HL-60/S4 treated with phorbol 12-myristate 13-acetate at 8.2 ng/mL for 4 days and 3 days (cell line): Measurements from ENCODE around the gene CADPS2.

ENCODE experiments used
- in situ Hi-C: fragments of 300-500 bp; cut with MboI; formaldehyde crosslinking; loops from 2 replicates; pipeline ENCODE4 v1.15.0; 2022; ENCODE audit warnings: low sequenced_read_pairs

Gene CADPS2

DNA sequence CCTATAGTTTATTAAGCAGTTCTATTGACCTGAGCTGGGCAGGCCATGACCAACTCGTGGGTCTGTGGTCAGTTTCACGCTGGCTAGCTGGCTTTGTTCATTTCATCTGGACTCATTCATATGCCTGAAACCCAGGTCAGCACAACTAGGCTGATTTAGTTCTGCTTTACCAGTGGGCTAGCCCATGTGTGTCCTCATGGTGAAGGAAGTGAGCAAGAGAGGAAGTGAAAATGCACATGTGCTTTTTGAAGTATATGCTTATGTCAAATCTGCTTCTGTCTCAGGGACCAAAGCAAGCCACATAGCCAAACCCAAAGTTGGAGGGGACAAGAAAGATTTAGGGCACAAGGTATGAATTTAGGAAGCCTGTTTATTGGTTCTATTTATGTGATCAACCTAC is 341.8 kb downstream of the CADPS2 start:
- in situ Hi-C loops: no loop called here

DNA sequence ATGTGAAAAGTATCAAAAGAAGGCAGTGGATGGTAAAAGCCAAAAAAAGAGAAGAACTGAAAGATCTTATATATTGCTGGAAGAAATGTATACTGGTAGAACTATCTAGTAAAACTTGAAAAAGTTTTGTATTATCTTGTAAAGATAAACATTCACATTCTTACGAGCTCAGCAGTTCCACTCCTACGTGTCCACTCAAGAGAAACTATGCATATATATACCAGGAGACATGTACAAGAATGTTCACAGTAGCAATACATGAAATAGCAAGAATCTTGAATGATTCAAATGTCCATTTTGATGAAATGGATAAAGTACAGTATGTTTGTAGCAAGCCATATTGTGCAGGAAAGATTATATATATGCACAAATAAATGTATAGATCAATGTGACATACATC is 342.4 kb downstream of the CADPS2 start:
- in situ Hi-C loops: no loop called here

DNA sequence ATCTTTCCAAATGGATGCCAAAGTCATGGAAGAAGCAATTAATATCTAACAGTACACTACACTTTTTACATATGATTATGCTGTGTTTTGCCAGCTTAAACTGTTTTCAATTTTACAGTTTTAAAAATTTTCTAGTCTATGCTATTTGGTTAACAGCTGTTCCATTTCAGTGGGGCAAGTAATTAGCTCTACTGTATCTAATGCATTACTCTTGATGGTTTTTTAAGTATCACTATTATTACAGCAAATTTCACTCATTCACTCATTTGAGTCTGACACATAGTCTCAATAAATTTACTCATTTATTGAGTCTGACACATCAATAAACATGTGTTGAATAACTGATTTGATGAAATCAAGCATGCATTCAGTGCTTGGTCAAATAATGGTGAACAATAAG is 343.1 kb downstream of the CADPS2 start:
- in situ Hi-C loops: no loop called here

DNA sequence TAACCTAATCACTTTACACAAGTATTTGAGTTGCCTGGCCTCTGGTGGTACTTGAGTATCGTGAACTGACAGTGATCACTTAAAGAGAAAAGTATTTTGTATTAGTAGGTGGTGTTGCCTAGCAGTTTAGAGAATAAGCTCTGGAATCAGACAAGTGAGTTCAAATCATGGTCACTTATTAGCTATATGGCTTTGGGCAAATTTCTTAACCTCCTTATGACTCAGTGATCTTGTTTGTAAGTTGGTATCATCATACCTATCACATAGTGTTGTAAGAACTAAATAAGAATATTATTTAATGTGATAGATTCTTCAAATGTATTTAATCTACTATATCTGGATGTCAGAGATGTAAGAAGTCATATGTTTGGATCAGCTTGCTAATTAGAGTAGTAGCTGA is 351.2 kb downstream of the CADPS2 start:
- in situ Hi-C loops: no loop called here

DNA sequence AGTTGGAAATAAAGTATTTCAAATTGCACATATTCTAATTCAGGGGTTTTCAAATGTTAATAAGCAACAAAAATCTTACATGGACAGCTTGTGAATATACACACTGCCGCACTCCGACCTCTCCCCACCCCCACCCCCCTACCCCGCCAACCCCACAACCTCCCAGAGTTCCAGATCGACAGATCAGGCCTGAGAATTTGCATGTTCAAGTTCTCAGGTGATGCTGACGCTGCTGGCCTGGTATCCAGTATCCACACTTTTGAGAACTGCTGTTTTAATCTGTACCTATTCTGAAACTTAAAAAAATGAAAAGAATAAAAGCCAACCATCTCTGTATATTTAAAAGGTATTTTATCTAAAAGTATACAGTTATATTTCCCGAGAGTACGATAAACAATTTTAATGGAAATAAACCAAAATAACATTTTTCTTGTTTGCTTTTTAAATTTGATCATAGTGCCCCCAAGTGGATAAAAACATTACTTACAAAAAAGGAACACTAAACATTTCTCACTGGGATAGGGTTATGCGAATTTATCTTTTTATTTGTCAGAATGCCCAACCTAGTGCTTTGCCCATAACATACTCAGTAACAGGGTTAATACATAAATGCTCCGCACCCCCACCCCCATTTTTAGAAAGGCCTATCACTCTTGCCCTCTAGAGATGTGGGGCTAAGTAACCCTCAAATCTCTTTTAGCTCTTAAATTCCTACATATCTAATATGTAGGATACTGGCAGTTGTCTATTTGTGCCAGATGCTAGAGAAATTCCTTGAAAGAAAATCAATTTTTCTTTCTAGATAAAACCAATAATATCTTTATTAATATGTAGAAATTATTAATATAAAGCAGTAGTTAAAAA is 353.6 kb downstream of the CADPS2 start:
- in situ Hi-C loops: no loop called here

DNA sequence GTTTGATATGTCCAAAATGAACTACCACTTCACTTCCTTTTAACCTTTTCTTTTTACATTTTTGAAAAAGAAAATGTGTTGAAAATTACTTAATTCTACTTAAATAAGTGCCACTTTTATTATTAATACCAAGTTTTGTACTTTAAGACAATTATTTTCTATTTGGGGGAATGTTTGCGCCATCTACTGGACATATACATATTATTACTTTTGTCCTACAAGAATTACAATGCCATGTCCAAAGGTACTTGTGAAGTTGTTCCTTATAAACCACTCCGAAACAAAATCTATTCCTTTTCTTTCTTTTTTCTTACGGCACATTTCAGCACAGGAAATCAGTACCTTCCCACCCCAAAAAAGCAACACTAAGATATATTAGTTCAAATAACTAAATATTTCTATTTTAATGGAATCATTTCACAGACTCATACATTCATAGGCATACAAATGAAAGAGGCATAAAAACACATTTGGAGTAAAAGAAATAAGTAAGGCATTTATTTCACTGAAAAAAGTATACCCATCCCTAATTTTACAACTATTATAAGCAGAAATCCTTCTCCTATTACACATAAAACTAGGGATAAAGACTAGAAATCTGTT is 357.3 kb downstream of the CADPS2 start:
- in situ Hi-C loops: no loop called here

DNA sequence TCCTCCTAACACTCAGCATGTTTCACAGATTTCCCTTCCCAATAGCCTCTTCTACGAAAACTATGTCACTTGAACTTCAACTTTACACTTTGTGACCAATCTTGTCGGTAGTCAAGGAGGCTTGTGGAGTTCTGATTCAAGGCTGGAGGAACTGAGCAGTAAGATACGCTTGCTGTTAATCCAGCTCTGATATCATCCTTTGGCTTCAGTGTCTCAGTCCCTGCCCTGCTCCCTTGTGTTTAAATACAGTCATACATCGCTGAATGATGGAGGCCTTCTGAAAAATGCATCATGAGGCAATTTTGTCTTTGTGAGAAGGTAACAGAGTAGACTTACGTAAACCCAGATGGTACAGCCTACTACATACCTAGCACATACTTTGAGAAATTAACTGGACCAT is 360.9 kb downstream of the CADPS2 start:
- in situ Hi-C loops: no loop called here

DNA sequence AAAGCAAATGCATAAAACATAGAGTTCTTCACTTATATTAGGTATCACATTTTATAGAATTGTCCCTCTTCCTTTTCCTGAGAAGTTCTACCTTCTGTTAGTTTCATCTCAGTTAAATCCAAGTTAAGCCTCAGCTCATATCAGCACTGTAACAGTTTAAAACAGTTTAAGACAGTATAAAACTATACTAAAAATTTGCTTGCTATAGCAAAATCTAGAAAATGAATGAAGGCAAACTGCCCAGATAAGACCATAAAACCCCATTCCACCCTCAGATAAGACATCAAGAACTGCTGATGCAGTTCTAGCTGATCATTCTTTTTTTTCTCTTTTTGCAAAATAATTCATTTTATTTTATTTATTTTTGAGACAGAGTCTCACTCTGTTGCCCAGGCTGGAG is 364.5 kb downstream of the CADPS2 start:
- in situ Hi-C loops: no loop called here

DNA sequence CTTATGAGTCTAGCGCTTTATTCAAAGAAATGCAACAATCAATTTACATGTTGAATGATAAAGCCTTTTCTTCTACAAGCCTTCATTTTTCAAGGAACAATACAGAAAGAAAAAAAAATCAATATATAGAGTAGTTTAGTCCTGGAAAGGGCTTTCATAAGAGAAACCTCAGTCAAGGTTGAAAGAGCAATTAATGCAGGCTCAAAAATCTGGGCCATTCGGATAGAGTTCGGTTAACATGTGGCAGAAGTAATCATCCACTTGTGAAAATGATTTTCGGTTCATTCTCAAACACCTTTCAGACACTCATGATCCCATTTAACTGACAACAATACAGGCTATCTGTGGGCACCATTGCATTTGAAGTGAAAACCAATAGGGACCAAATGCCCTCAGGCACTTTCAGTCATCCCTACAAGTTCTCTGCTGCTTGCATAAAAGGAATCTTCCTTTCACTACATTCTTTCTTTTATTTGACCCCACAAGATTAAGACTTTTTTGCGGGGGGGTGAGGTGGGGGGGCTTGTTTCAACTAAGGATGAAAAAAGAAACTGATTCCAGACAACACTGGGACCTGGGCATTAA is 365.2 kb downstream of the CADPS2 start:
- in situ Hi-C loops: no loop called here

DNA sequence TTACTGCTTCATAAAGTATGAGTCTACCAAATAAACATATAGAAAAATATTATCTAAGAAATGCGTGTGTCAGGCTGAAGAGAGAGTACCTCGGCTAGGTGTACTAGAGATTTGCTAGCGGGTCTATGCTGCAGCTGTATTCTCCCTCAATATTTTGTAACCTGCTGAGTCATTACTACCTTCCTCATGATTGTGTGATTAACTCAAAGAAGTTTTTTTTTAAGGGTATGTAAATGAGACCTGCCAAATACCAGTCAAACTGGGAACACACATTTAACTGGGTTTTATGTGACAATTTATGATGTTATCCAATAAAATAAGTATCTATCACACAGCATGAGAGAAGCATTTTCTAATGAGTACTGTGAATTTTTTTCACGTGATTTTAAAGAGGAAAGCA is 367.8 kb downstream of the CADPS2 start:
- in situ Hi-C loops: no loop called here

DNA sequence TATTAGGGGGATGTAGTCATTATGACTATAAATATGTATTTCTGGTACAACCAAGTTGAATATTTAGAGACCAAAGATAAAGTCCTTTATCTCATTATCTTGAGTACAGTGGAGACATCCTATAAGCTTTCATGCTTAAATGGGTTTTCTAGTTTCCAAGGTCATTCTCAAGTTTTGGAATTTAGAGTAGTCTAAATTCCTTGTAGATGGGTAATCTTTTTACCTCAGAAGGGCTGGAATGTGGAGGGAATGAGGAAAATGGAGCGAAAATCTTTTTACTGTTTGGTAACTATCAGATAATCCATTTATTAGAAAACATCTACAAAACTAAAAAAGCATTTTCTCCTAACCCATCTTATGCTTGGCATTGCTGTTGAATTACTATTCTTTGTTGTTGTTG is 368.7 kb downstream of the CADPS2 start:
- in situ Hi-C loops: no loop called here

DNA sequence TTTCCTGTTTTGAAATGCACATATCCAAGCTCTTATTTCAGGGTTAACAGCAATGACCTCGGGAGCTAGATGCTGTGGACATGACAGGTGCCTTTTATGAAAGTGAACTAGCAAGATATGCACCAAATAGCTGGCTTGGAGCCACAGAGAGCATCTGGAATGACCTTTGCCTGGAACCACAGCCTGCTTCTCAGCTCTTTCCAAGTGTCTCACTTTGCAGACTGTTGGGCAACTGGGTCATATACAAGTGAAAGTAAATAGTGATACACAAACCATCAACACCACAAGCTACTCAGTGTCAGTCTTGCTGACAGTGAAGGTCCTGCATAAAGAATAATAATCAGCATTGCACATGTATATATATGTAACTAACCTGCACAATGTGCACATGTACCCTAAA is 370.9 kb downstream of the CADPS2 start:
- in situ Hi-C loops: no loop called here

DNA sequence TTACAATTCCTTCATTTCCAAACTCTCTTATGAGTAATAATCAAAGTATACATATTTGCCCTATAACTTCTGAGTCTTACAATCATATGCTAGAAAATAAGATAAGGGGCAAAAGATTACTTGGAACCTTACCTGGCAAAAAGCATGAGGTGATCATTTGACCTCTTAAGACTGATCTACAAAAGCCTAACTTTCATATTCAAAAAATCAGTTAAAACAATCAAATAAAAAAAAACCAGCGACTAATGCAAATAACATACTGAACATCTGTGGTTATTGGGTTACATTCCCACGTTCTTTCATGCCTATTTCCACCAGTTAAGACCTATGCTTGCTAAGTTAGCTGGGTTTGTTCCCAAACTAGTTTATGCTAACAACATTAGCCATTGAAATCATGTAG is 375.0 kb downstream of the CADPS2 start:
- in situ Hi-C loops: no loop called here

DNA sequence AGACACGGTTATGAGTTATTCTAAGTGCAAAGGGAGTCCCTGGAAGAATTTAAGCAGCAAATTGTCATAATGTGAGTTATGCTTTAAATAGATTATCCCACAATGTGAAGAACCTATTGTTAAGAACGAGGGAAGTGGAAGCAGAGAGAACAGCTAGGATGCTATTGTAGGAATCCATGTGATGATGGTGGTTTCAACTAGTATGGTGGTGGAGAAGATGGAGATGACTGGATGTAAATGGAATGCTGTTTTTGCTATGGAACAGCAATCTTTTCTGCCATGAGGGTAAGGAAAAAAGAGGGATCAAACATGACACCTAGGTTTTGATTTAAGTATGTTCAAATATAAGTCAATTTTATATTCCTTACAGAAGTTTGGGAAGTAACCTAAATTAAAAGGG is 378.7 kb downstream of the CADPS2 start:
- in situ Hi-C loops: no loop called here

DNA sequence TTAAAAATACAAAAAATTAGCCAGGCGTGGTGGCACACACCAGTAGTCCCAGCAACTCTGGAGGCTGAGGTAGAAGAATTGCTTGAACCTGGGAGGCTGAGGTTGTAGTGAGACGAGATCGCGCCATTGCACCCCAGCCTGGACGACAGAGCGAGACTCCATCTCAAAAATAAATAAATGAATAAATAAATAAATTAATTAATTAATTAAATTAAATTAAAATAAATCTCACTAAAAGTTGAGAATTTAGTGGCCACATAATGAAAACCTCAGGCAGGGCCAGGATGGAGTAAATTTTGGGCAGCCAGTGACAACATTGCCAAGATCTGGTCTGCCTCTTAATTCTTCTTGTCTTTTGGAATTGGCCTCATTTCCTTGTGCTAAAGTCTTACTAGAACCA is 394.3 kb downstream of the CADPS2 start:
- in situ Hi-C loops: no loop called here

DNA sequence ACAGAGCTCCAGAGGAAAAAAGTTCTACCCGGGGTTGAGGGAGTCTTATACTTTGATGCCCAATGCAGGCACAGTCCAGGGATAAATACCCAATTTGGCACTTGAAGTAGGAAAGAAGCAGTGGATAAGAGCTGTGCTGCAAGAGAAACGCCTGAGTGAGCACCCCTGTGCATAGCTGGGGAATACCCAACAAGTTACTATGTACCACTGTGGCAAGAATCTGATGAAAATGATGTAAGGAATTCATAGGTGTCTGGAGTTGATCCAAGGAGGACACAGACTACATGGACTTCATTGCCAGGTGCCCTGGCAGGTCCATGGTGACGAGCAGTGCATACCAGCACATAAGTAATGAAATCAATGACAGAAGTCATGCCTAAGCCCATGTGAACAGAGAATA is 398.0 kb downstream of the CADPS2 start:
- in situ Hi-C loops: no loop called here

DNA sequence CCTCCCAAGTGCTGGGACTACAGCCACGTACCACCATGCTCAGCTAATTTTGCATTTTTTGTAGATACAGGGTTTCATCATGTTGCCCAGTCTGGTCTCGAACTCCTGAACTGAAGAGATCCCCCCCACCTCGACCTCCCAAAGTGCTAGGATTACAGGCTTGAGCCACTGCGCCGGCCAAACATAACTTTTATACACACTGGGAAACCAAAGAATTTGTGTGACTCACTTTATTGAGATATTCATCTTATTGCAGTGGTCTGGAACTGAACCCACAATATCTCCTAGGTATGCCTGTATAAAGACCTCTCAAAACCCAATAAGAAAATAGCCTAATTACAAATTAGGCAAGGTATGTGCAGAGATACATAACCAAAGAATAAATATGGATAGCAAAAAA is 399.1 kb downstream of the CADPS2 start:
- in situ Hi-C loops: no loop called here

DNA sequence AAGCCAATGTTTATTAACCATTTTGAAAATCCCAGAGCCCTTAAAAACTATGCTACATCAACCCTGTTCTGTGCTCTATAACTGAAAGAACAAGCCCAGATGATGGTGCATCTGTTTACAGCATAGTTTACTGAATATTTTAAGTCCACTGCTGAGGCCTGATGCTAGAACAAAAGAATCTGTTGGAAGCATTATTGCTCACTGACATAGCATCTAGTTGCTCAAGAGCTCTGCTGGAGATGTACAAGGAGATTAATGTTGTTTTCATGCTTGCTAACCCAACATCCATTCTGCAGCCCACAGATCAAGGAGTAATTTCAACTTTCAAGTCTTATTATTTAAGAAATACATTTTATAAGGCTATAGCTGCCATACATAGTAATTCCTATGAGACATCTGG is 400.4 kb downstream of the CADPS2 start:
- in situ Hi-C loops: no loop called here

DNA sequence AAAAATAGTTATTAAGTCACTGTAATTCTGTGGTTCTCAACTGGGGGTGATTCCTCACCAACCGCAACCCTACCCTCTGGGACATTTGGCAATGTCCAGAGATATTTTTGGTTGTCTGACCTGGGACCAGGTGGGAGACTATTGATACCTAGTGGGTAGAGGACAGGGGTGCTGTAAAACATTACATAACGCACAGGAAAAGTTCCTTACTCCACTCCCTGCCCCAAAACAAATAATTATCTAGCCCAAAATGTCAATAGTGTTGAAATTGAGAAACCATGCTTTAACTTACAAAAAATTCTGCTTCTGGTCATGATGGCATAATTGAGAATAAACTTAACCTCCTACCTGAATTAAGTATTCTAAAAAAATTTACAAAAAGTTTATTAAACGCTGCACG is 404.0 kb downstream of the CADPS2 start:
- in situ Hi-C loops: no loop called here

DNA sequence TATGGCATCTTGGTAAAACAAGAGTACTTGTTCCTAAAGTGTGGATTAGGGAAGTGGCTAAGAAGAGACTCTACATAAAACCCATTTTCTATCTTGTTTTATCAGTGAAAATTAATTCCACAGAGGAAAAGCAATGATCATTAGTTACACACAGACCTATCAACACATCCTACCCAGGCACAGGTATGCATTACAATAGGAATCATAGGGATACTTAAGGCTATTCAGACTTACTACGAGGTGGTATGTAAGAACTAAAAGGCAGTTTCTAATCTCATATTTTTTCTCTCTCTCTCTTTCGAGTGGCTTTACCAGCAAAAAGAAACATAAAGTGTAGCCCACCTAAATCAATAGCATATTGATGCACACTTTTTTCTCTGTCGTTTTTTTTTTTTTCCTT is 415.4 kb downstream of the CADPS2 start:
- in situ Hi-C loops: no loop called here

DNA sequence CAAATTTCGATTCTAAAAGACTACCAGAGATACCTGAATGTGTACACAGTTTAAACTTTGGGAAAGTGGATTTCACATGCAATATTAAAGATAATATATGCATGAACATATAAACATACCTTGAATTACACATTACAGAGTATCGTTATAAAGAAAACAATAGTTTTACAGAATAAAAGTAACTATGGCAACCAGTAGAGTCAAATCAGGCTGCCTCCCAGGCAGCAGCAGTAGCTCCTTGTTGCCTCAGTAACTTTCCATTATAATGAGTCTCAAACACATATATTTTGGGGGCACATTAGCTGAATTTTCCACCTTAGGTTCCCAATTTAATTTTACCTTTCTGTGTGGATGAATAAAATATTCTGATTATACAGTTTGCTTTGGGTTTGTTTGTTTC is 417.3 kb downstream of the CADPS2 start:
- in situ Hi-C loops: no loop called here

DNA sequence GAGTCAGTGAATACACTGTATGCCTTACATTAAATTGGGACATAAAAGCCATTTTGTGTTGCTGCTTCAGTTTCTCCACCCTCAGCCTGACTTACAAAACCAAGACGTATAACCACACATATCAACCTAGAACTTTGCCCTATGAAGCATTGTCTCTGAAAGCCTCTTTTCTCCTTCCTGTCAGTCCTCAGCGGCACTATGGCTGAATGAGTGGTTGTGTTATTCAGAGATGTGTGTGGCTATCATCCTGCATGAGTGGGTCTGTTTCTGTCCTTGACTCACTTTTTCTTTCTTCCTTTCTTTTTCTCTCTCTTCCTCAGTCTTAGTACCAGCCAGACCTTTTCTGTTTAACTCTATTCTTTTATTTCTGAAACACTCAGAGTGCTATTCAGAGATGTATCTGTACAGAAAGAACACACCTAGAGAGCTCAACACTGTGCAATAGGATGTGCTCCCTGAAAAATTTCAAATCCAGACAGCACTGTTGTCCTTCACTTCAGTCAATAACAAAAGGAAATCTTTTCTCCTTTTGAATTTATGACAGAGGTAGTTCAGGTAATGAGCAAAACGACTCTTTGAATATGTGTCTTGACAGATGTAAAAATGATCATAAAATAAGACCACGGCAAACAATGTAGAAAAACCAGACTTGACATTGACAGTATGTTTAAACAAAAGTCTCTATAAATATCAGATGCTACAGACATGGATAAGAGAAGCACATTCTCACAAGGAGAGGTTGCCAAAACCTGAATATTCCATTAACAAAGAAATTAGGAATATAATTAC is 418.4 kb downstream of the CADPS2 start:
- in situ Hi-C loops: no loop called here
